HCT116 (cell line): ENCODE results near the gene GRM8. TPM values are rescaled to one million over a fixed set of nuclear protein-coding genes. Genes with fewer than 3 reads are reported as not detected.

Experiments used
- ATAC-seq: fragments of 200-7000 bp; cut with Tn5 transposase; 2 replicates; pipeline ENCODE4 v1.9.1; 2020; ENCODE audit warnings: mild to moderate bottlenecking, moderate library complexity
- BruUV-seq: library from RNA; stranded (reverse); fragments of 400-500 nt; replicated peaks from 2 replicates; lab custom pipeline; 2021; lab: Mats Ljungman, UMichigan
- CTCF ChIA-PET: fragments of 300-600 bp; sonication (Branson Sonifier 250); formaldehyde crosslinking; loops from one replicate; lab custom pipeline; 2021; ENCODE audit warnings: antibody characterized with exemption; lab: Charles Lee
- POLR2A ChIA-PET: fragments of 300-600, 350-600 bp; sonication (Branson Sonifier 250); formaldehyde crosslinking; loops from one replicate; lab custom pipeline; 2021; ENCODE audit warnings: antibody characterized with exemption; lab: Charles Lee
- RAD21 ChIA-PET, 2 experiments: fragments of 300-600 bp; sonication (Branson Sonifier 250); formaldehyde crosslinking; loops; one replicate each; lab custom pipeline; 2023; ENCODE audit warnings: low total read pairs in 2 of 2; ENCODE audit not compliant: uncharacterized antibody in 2 of 2, unreplicated experiment in 2 of 2, low non-redundant PET in 1 of 2; lab: Charles Lee
- DNase-seq: peaks from one replicate; pipeline ENCODE4 v3.0.0-alpha.2; 2010; ENCODE audit warnings: low read depth, low spot score
- H2AFZ ChIP-seq: fragments of 200-600 bp; shearing (Covaris generic), sonication (generic); 2 replicates; pipeline ENCODE4 v1.6.1; 2017; ENCODE audit warnings: low read depth, mixed run types, mixed read lengths, antibody characterized with exemption, low read length; ENCODE audit not compliant: poor library complexity, severe bottlenecking
- H3K27ac ChIP-seq: 2 replicates; pipeline ENCODE4 v1.5.1; 2012; ENCODE audit warnings: low read depth, low read length
- H3K27me3 ChIP-seq: fragments of 200-600 bp; sonication (generic); 2 replicates; pipeline ENCODE4 v1.6.1; 2016; ENCODE audit warnings: mixed run types, low read length, mixed read lengths; ENCODE audit not compliant: insufficient read depth
- H3K36me3 ChIP-seq, 2 experiments: fragments of 200-500 bp in 1 of 2; fragments of 200-600 bp in 1 of 2; sonication (Bioruptor generic) in 1 of 2; sonication (generic) in 1 of 2; 2 replicates each; pipeline versions ENCODE4 v1.5.1 to v1.6.1; 2014 to 2016; ENCODE audit warnings: low read length in 2 of 2, inconsistent platforms in 1 of 2, mixed read lengths in 1 of 2, mixed run types in 1 of 2; ENCODE audit not compliant: insufficient read depth in 2 of 2, control insufficient read depth in 1 of 2
- H3K4me1 ChIP-seq, 2 experiments: fragments of 200-600 bp in 1 of 2; sonication (generic) in 1 of 2; 2 replicates each; pipeline versions ENCODE4 v1.5.1 to v1.6.1; 2012 to 2017; ENCODE audit warnings: low read length in 2 of 2, inconsistent platforms in 1 of 2, mild to moderate bottlenecking in 1 of 2, mixed read lengths in 1 of 2, mixed run types in 1 of 2, moderate library complexity in 1 of 2; ENCODE audit not compliant: insufficient read depth in 2 of 2, control insufficient read depth in 1 of 2
- H3K4me2 ChIP-seq: fragments of 200-600 bp; sonication (generic); 2 replicates; pipeline ENCODE4 v1.6.1; 2017; ENCODE audit warnings: mixed run types, low read length, mixed read lengths
- H3K4me3 ChIP-seq, 2 experiments: fragments of 200-600 bp in 1 of 2; sonication (generic) in 1 of 2; replicated peaks in 1 of 2; 2 replicates each; pipeline ENCODE4 v1.5.1; 2011 to 2016; ENCODE audit warnings: low read length in 2 of 2, control low read depth in 1 of 2, low read depth in 1 of 2, mild to moderate bottlenecking in 1 of 2, mixed read lengths in 1 of 2, mixed run types in 1 of 2
- H3K79me2 ChIP-seq: fragments of 200-600 bp; sonication (generic); 2 replicates; pipeline ENCODE4 v1.6.1; 2017; ENCODE audit warnings: mild to moderate bottlenecking, mixed run types, low read length, moderate library complexity, mixed read lengths; ENCODE audit not compliant: insufficient read depth
- H3K9ac ChIP-seq: fragments of 200-600 bp; sonication (generic); 2 replicates; pipeline ENCODE4 v1.6.1; 2016; ENCODE audit warnings: low read length, mixed read lengths
- H3K9me2 ChIP-seq: fragments of 200-600 bp; sonication (generic), shearing (Covaris generic); 2 replicates; pipeline ENCODE4 v1.6.1; 2017; ENCODE audit warnings: mixed run types, mild to moderate bottlenecking, moderate library complexity; ENCODE audit not compliant: insufficient read depth
- H3K9me3 ChIP-seq, 2 experiments: fragments of 200-500 bp in 1 of 2; fragments of 200-600 bp in 1 of 2; sonication (Bioruptor generic) in 1 of 2; sonication (generic) in 1 of 2; 2 replicates each; pipeline ENCODE4 v1.6.1; 2014 to 2017; ENCODE audit warnings: low read length in 2 of 2, mixed read lengths in 2 of 2, inconsistent platforms in 1 of 2, low read depth in 1 of 2, mild to moderate bottlenecking in 1 of 2, mixed run types in 1 of 2, moderate library complexity in 1 of 2; ENCODE audit not compliant: control insufficient read depth in 1 of 2, insufficient read depth in 1 of 2
- H4K20me1 ChIP-seq: fragments of 200-600 bp; sonication (generic), shearing (Covaris generic); 2 replicates; pipeline ENCODE4 v1.6.1; 2017; ENCODE audit warnings: mixed run types, mild to moderate bottlenecking, moderate library complexity; ENCODE audit not compliant: insufficient read depth
- ATF3 ChIP-seq: IDR thresholded peaks from 2 replicates; pipeline ENCODE4 v1.6.1; 2012
- CBX3 ChIP-seq: IDR thresholded peaks from 2 replicates; pipeline ENCODE4 v1.6.1; 2012; ENCODE audit warnings: low read depth
- CEBPB ChIP-seq: IDR thresholded peaks from 2 replicates; pipeline ENCODE4 v1.6.1; 2012; ENCODE audit warnings: low read depth
- ELF1 ChIP-seq: IDR thresholded peaks from 2 replicates; pipeline ENCODE4 v1.6.1; 2012; ENCODE audit warnings: low read depth, borderline replicate concordance
- FOSL1 ChIP-seq: IDR thresholded peaks from 2 replicates; pipeline ENCODE4 v1.6.1; 2012; ENCODE audit warnings: low read depth
- JUND ChIP-seq: IDR thresholded peaks from 2 replicates; pipeline ENCODE4 v1.6.1; 2012
- MAX ChIP-seq: IDR thresholded peaks from 2 replicates; pipeline ENCODE4 v1.6.1; 2012
- POLR2A ChIP-seq: IDR thresholded peaks from 2 replicates; pipeline ENCODE4 v1.7.0; 2011; ENCODE audit warnings: borderline replicate concordance; ENCODE audit not compliant: insufficient read depth, insufficient read length; ENCODE audit errors: extremely low read depth
- POLR2AphosphoS5 ChIP-seq: IDR thresholded peaks from 2 replicates; pipeline ENCODE4 v1.6.1; 2011; ENCODE audit warnings: mild to moderate bottlenecking, low read depth, low read length, moderate library complexity
- REST ChIP-seq: IDR thresholded peaks from 2 replicates; pipeline ENCODE4 v1.6.1; 2012; ENCODE audit warnings: low read depth
- SIN3A ChIP-seq: IDR thresholded peaks from 2 replicates; pipeline ENCODE4 v1.6.1; 2012; ENCODE audit warnings: low read depth
- SP1 ChIP-seq: IDR thresholded peaks from 2 replicates; pipeline ENCODE4 v1.6.1; 2012; ENCODE audit warnings: low read depth
- SRF ChIP-seq: IDR thresholded peaks from 2 replicates; pipeline ENCODE4 v1.6.1; 2012; ENCODE audit warnings: low read depth
- TCF7L2 ChIP-seq: IDR thresholded peaks from 2 replicates; pipeline ENCODE4 v1.7.0; 2011; ENCODE audit warnings: borderline replicate concordance, inconsistent platforms; ENCODE audit not compliant: insufficient read depth, insufficient read length; ENCODE audit errors: extremely low read depth
- YY1 ChIP-seq: IDR thresholded peaks from 2 replicates; pipeline ENCODE4 v1.6.1; 2011; ENCODE audit warnings: low read length, low read depth, moderate library complexity, mild to moderate bottlenecking; ENCODE audit not compliant: insufficient replicate concordance; ENCODE audit errors: extremely low read depth
- ZBTB33 ChIP-seq: IDR thresholded peaks from 2 replicates; pipeline ENCODE4 v1.6.1; 2011; ENCODE audit warnings: mild to moderate bottlenecking, low read length, moderate library complexity; ENCODE audit not compliant: insufficient replicate concordance; ENCODE audit errors: extremely low read depth
- ZFX ChIP-seq: fragments of 450-650 bp; IDR thresholded peaks from 2 replicates; pipeline ENCODE4 v1.6.1; 2017
- ZNF274 ChIP-seq: fragments of 200-500 bp; sonication (Bioruptor generic); IDR thresholded peaks from 2 replicates; pipeline ENCODE4 v1.6.1; 2014; ENCODE audit warnings: mild to moderate bottlenecking, low read depth, low read length, inconsistent platforms
- intact Hi-C: fragments of 100-400 bp; cut with micrococcal nuclease; formaldehyde crosslinking; loops from 2 replicates; pipeline ENCODE4 v1.10.0; 2022
- total RNA-seq: library from RNA; stranded (reverse); gene quantifications from one replicate; pipeline ENCODE4 v1.2.1, GENCODE V29; 2021; ENCODE audit not compliant: unreplicated experiment

Gene GRM8
- total RNA-seq, 1 experiment from 2014 or later: 0.05 TPM

GRCh38 chr7:127137146-127137545 is 115.6 kb downstream of the GRM8 start:
- no peak overlapping the region for H3K9ac ChIP-seq
- no peak overlapping the region for H3K4me3 ChIP-seq
- H4K20me1 ChIP-seq: no peaks in the 10 kb centered on the region
- TF ChIP-seq POLR2A: no peak
- TF ChIP-seq FOSL1: no peak
- no peak for TF ChIP-seq REST
- no peak for TF ChIP-seq MAX
- no peak for TF ChIP-seq POLR2AphosphoS5
- no peak for TF ChIP-seq ELF1
- no peak for TF ChIP-seq JUND
- no peak for TF ChIP-seq ATF3
- no peak for TF ChIP-seq SRF
- no peak for TF ChIP-seq ZBTB33
- TF ChIP-seq CEBPB: no peak
- TF ChIP-seq SIN3A: no peak
- no peak for TF ChIP-seq SP1
- TF ChIP-seq ZNF274: no peak
- no peak for TF ChIP-seq ZFX
- no peak for TF ChIP-seq TCF7L2
- TF ChIP-seq CBX3: no peak
- no peak for TF ChIP-seq YY1
- 0 out of 2 replicates have a peak, but pooled peaks cover 4% of the 10 kb centered on the region for H3K27me3 ChIP-seq
- CTCF ChIA-PET: no interaction called here
- no peaks in the 10 kb centered on the region for H3K9me3 ChIP-seq
- no peak overlapping the region for H2AFZ ChIP-seq
- BruUV-seq: no TSS peak
- H3K4me2 ChIP-seq: no peak overlapping the region
- H3K27ac ChIP-seq: no peak overlapping the region
- H3K79me2 ChIP-seq: no peaks in the 10 kb centered on the region
- RAD21 ChIA-PET: no interaction called here
- ATAC-seq (no peak), DNase-seq (no peak)
- intact Hi-C loops: no loop called here
- POLR2A ChIA-PET: no interaction called here
- no peaks in the 10 kb centered on the region for H3K4me1 ChIP-seq
- no peaks in the 10 kb centered on the region for H3K9me2 ChIP-seq
- no peaks in the 10 kb centered on the region for H3K36me3 ChIP-seq
